AG09309 (cell line): ENCODE measurements around the gene GNA12.
"Not testable (repeated sequence)": the region's sequence is repeated elsewhere in the genome, so short reads cannot be mapped to it uniquely, and the experiment has no call there.

Experiments
- DNase-seq: peaks from one replicate; pipeline ENCODE4 v3.0.0-alpha.2; 2010; ENCODE audit warnings: low read depth
- H3K4me3 ChIP-seq: 2 replicates; pipeline ENCODE4 v1.5.1; 2011; ENCODE audit warnings: mild to moderate bottlenecking, low read depth, low read length, moderate library complexity; ENCODE audit not compliant: control insufficient read depth
- CTCF ChIP-seq: IDR thresholded peaks from 2 replicates; pipeline ENCODE4 v1.5.1; 2011; ENCODE audit warnings: mild to moderate bottlenecking, low read depth, low read length, inconsistent platforms; ENCODE audit not compliant: insufficient read depth, control insufficient read depth; ENCODE audit errors: missing control alignments

GNA12 gene

GRCh38 chr7:2698581-2699288 lies 145.4 kb downstream of the GNA12 start:
- no peak overlapping the region for H3K4me3 ChIP-seq
- TF ChIP-seq CTCF = no peak
- DNase-seq = no peak

GRCh38 chr7:2694122-2694436 lies 150.0 kb downstream of the GNA12 start:
- not testable (repeated sequence) for DNase-seq, H3K4me3 ChIP-seq

- DNase-seq, H3K4me3 ChIP-seq: not testable (repeated sequence)
These were observed 150.5 kb downstream of the GNA12 start for GRCh38 chr7:2693420-2694121.

GRCh38 chr7:2692543-2692942 lies 151.6 kb downstream of the GNA12 start:
- TF ChIP-seq CTCF = no peak
- DNase-seq = no peak
- H3K4me3 ChIP-seq = no peak overlapping the region

GRCh38 chr7:2691932-2692439 lies 152.1 kb downstream of the GNA12 start:
- H3K4me3 ChIP-seq, DNase-seq: not testable (repeated sequence)

- DNase-seq = no peak
- TF ChIP-seq CTCF = no peak
- H3K4me3 ChIP-seq = no peak overlapping the region
These were observed 152.9 kb downstream of the GNA12 start for GRCh38 chr7:2691011-2691707.

- no peak for DNase-seq
- TF ChIP-seq CTCF = no peak
- H3K4me3 ChIP-seq = no peak overlapping the region
These were observed 154.0 kb downstream of the GNA12 start for GRCh38 chr7:2689951-2690705.
